ENCODE data around the gene SFT2D3.

Gene SFT2D3

GRCh38 chr2:127675331-127676261 lies 25.7 kb upstream of the SFT2D3 start, which contains the start of gene LIMS2:
LIMS2 (minus strand) TSS chr2:127675530; CDS start chr2:127675024, 506 bp downstream.
- Histone ChIP-seq H3K36me3 (no peaks in the 10 kb centered on the region), H3K9me3 (replicated peaks in 1 of 11) (no peaks in the 10 kb centered on the region), H3K27ac (no peak within 1 kb of the TSS), H3K4me2 (peak within 1 kb of the TSS; percentile 95 to 100 (median 97)), H4K20me1 (peaks cover 0 to 55% (median 28%) of the 10 kb centered on the region in 11 experiments; a peak in 15 of 22 replicates), H3K27me3 (peaks cover 57 to 81% (median 69%) of the 10 kb centered on the region in 11 experiments), H3K4me1 (peaks cover 35 to 58% (median 46%) of the 10 kb centered on the region in 10 experiments), H3K4me3 (peak within 1 kb of the TSS; percentile 46 to 73 (median 61)), H3K9ac (peak within 1 kb of the TSS; percentile 39 to 75 (median 65); a peak in 20 of 22 replicates)
- no peak for TF ChIP-seq Cebpa-rat (IDR thresholded peaks at IDR 0.05)

GRCh38 chr2:127676906-127677305 lies 24.4 kb upstream of the SFT2D3 start:
- no peak overlapping the region for H3K27ac ChIP-seq
- peaks cover 46 to 71% (median 60%) of the 10 kb centered on the region in 10 experiments for H3K4me1 ChIP-seq
- H3K4me2 ChIP-seq = no peak overlapping the region
- TF ChIP-seq Cebpa-rat (IDR thresholded peaks at IDR 0.05) = no peak
- no peak overlapping the region for H3K9ac ChIP-seq
- peaks cover 57 to 86% (median 69%) of the 10 kb centered on the region in 11 experiments for H3K27me3 ChIP-seq
- peaks cover 0 to 52% (median 28%) of the 10 kb centered on the region in 11 experiments; a peak in 15 of 22 replicates for H4K20me1 ChIP-seq
- no peaks in the 10 kb centered on the region for H3K36me3 ChIP-seq
- no peak overlapping the region for H3K4me3 ChIP-seq
- H3K9me3 ChIP-seq (replicated peaks in 1 of 11) = no peaks in the 10 kb centered on the region

GRCh38 chr2:127678531-127678930 lies 22.8 kb upstream of the SFT2D3 start:
- Histone ChIP-seq H3K9me3 (replicated peaks in 1 of 11) (no peaks in the 10 kb centered on the region), H3K36me3 (no peaks in the 10 kb centered on the region), H3K27me3 (peaks cover 53 to 78% (median 59%) of the 10 kb centered on the region in 11 experiments), H4K20me1 (peaks cover 0 to 35% (median 20%) of the 10 kb centered on the region in 11 experiments; a peak in 15 of 22 replicates), H3K4me2 (peak overlapping the region in 7 of 11 experiments; percentile 87 to 99 (median 94); a peak in 13 of 22 replicates), H3K9ac (no peak overlapping the region), H3K4me1 (peaks cover 32 to 76% (median 71%) of the 10 kb centered on the region in 10 experiments), H3K27ac (no peak overlapping the region; a peak in 1 of 22 replicates), H3K4me3 (no peak overlapping the region)
- no peak for TF ChIP-seq Cebpa-rat (IDR thresholded peaks at IDR 0.05)

GRCh38 chr2:127678991-127679390 lies 22.3 kb upstream of the SFT2D3 start:
- Histone ChIP-seq H3K9me3 (replicated peaks in 1 of 11) (no peaks in the 10 kb centered on the region), H3K27me3 (peaks cover 48 to 73% (median 54%) of the 10 kb centered on the region in 11 experiments), H3K9ac (peak overlapping the region in 3 of 11 experiments; percentile 79 to 83 (median 80); a peak in 5 of 22 replicates), H3K27ac (peak overlapping the region in 4 of 11 experiments; percentile 84 to 87 (median 86); a peak in 6 of 22 replicates), H3K4me1 (peaks cover 27 to 76% (median 70%) of the 10 kb centered on the region in 10 experiments), H4K20me1 (peaks cover 0 to 31% (median 16%) of the 10 kb centered on the region in 11 experiments; a peak in 15 of 22 replicates), H3K4me3 (no peak overlapping the region; a peak in 1 of 20 replicates), H3K4me2 (peak overlapping the region in 8 of 11 experiments; percentile 87 to 99 (median 93); a peak in 17 of 22 replicates), H3K36me3 (no peaks in the 10 kb centered on the region)
- no peak for TF ChIP-seq Cebpa-rat (IDR thresholded peaks at IDR 0.05)

- H4K20me1 ChIP-seq = peaks cover 0 to 23% (median 7%) of the 10 kb centered on the region in 11 experiments; a peak in 8 of 22 replicates
- peak overlapping the region in 6 of 11 experiments; percentile 64 to 87 (median 84); a peak in 10 of 22 replicates for H3K27ac ChIP-seq
- peak overlapping the region; percentile 7 to 99 (median 92); a peak in 20 of 22 replicates for H3K4me2 ChIP-seq
- peaks cover 19 to 71% (median 64%) of the 10 kb centered on the region in 10 experiments for H3K4me1 ChIP-seq
- TF ChIP-seq Cebpa-rat (IDR thresholded peaks at IDR 0.05) = peak in 4 of 11 experiments; percentile 14 to 79 (median 68); a peak in 6 of 22 replicates
- peak overlapping the region in 5 of 11 experiments; percentile 7 to 86 (median 80); a peak in 10 of 22 replicates for H3K9ac ChIP-seq
- H3K4me3 ChIP-seq = peak overlapping the region in 4 of 10 experiments; percentile 1 to 57 (median 32); a peak in 4 of 20 replicates
- H3K36me3 ChIP-seq = no peaks in the 10 kb centered on the region
- H3K27me3 ChIP-seq = peaks cover 40 to 65% (median 46%) of the 10 kb centered on the region in 11 experiments
- H3K9me3 ChIP-seq (replicated peaks in 1 of 11) = no peaks in the 10 kb centered on the region
Measured at GRCh38 chr2:127679680-127680361, 21.5 kb upstream of the SFT2D3 start.

- Histone ChIP-seq H3K9me3 (replicated peaks in 1 of 11) (no peaks in the 10 kb centered on the region), H4K20me1 (peaks cover 0 to 19% (median 7%) of the 10 kb centered on the region in 11 experiments; a peak in 7 of 22 replicates), H3K4me3 (peak overlapping the region in 9 of 10 experiments; percentile 21 to 57 (median 49); a peak in 17 of 20 replicates), H3K27me3 (peaks cover 32 to 58% (median 37%) of the 10 kb centered on the region in 11 experiments), H3K36me3 (no peaks in the 10 kb centered on the region), H3K4me1 (peaks cover 19 to 67% (median 58%) of the 10 kb centered on the region in 10 experiments), H3K27ac (peak overlapping the region in 7 of 11 experiments; percentile 60 to 87 (median 84); a peak in 14 of 22 replicates), H3K9ac (peak overlapping the region in 9 of 11 experiments; percentile 2 to 86 (median 68); a peak in 14 of 22 replicates), H3K4me2 (peak overlapping the region; percentile 80 to 99 (median 92))
- TF ChIP-seq Cebpa-rat (IDR thresholded peaks at IDR 0.05) = no peak
Measured at GRCh38 chr2:127680706-127681287, 20.5 kb upstream of the SFT2D3 start.

- TF ChIP-seq Cebpa-rat (IDR thresholded peaks at IDR 0.05) = no peak
- Histone ChIP-seq H3K4me3 (peak overlapping the region in 9 of 10 experiments; percentile 21 to 57 (median 49); a peak in 17 of 20 replicates), H3K27ac (peak overlapping the region in 9 of 11 experiments; percentile 49 to 87 (median 64); a peak in 18 of 22 replicates), H3K4me2 (peak overlapping the region; percentile 80 to 99 (median 92)), H3K36me3 (no peaks in the 10 kb centered on the region), H3K27me3 (peaks cover 27 to 52% (median 32%) of the 10 kb centered on the region in 11 experiments), H3K4me1 (peaks cover 19 to 61% (median 55%) of the 10 kb centered on the region in 10 experiments), H3K9me3 (replicated peaks in 1 of 11) (no peaks in the 10 kb centered on the region), H3K9ac (peak overlapping the region in 10 of 11 experiments; percentile 2 to 86 (median 68); a peak in 19 of 22 replicates), H4K20me1 (peaks cover 0 to 15% (median 7%) of the 10 kb centered on the region in 11 experiments; a peak in 4 of 22 replicates)
Measured at GRCh38 chr2:127681288-127681804, 20.0 kb upstream of the SFT2D3 start.

Measured in BLaER1 treated with 17β-estradiol and CSF1 and Interleukin-3, amounts not matched to agents 10 nM and 100 nM (cell line).